CD1c-positive myeloid dendritic cell (primary cell): Measurements from ENCODE around the gene DEFB113.
"Not testable (repeated sequence)": the region's sequence is repeated elsewhere in the genome, so short reads cannot be mapped to it uniquely, and the experiment has no call there.

Source experiments
- DNase-seq: peaks from one replicate; pipeline ENCODE4 v3.0.0-alpha.2; 2016; ENCODE audit errors: extremely low spot score

Gene DEFB113

GRCh38 chr6:49969605-49970004, at the start of gene DEFB113:
TSS of gene DEFB113 (minus strand) at chr6:49969625. CDS start at chr6:49969625, 0 bp downstream.
- DNase-seq: no peak

- DNase-seq: no peak
Measured at GRCh38 chr6:50007819-50008218, 38.4 kb upstream of the DEFB113 start.

- DNase-seq: no peak
Measured at GRCh38 chr6:50003139-50003538, 33.7 kb upstream of the DEFB113 start.

- DNase-seq: no peak
Measured at GRCh38 chr6:49995278-49995677, 25.9 kb upstream of the DEFB113 start.

- no peak for DNase-seq
Measured at GRCh38 chr6:49988900-49989299, 19.5 kb upstream of the DEFB113 start.

GRCh38 chr6:49987749-49988148, 18.3 kb upstream of the DEFB113 start:
- no peak for DNase-seq

GRCh38 chr6:49986551-49986950, 17.1 kb upstream of the DEFB113 start:
- DNase-seq: no peak

- no peak for DNase-seq
Measured at GRCh38 chr6:49982046-49982445, 12.6 kb upstream of the DEFB113 start.

GRCh38 chr6:49980898-49981297, 11.5 kb upstream of the DEFB113 start:
- no peak for DNase-seq

GRCh38 chr6:49979584-49979983, 10.2 kb upstream of the DEFB113 start:
- DNase-seq: no peak

GRCh38 chr6:49978332-49979226, 9.2 kb upstream of the DEFB113 start:
- no peak for DNase-seq

GRCh38 chr6:49966823-49967222, 2.6 kb downstream of the DEFB113 start:
- no peak for DNase-seq

- no peak for DNase-seq
Measured at GRCh38 chr6:49966334-49966733, 3.1 kb downstream of the DEFB113 start.

- DNase-seq: no peak
Measured at GRCh38 chr6:49964064-49964463, 5.4 kb downstream of the DEFB113 start, which contains the start of gene DEFB114. TSS of gene DEFB114 (minus strand) at chr6:49964164. CDS start at chr6:49964105, 59 bp downstream.

GRCh38 chr6:49958180-49958579, 11.2 kb downstream of the DEFB113 start:
- DNase-seq: no peak

GRCh38 chr6:49955847-49956246, 13.6 kb downstream of the DEFB113 start:
- DNase-seq: no peak

- DNase-seq: no peak
Measured at GRCh38 chr6:49951926-49952325, 17.5 kb downstream of the DEFB113 start.

GRCh38 chr6:49950415-49950751, 19.0 kb downstream of the DEFB113 start:
- DNase-seq: no peak

GRCh38 chr6:49949062-49949461, 20.4 kb downstream of the DEFB113 start:
- no peak for DNase-seq

- DNase-seq: no peak
Measured at GRCh38 chr6:49946835-49947234, 22.6 kb downstream of the DEFB113 start.

- not testable (repeated sequence) for DNase-seq
Measured at GRCh38 chr6:49944068-49944467, 25.4 kb downstream of the DEFB113 start.

- no peak for DNase-seq
Measured at GRCh38 chr6:49939993-49940498, 29.4 kb downstream of the DEFB113 start.

- no peak for DNase-seq
Measured at GRCh38 chr6:49937811-49938210, 31.6 kb downstream of the DEFB113 start.
